Naive thymus-derived CD4-positive, alpha-beta T cell (primary cell): ENCODE data around the gene ANGPTL7. TPM values are rescaled to one million over a fixed set of nuclear protein-coding genes. Genes with fewer than 3 reads are reported as not detected.

Experiments used
- ATAC-seq: fragments of 150-1000 bp; cut with Tn5 transposase; 2 replicates; pipeline ENCODE4 v1.10.0; 2021; ENCODE audit warnings: mild to moderate bottlenecking, moderate library complexity
- CTCF ChIA-PET: fragments of 350-600 bp; sonication (Branson Sonifier 250); formaldehyde crosslinking; loops from one replicate; lab custom pipeline; 2021; ENCODE audit warnings: antibody characterized with exemption; lab: Charles Lee
- POLR2A ChIA-PET: fragments of 350-600 bp; sonication (Branson Sonifier 250); formaldehyde crosslinking; loops from one replicate; lab custom pipeline; 2021; ENCODE audit warnings: antibody characterized with exemption, inconsistent platforms; lab: Charles Lee
- DNase-seq, 9 donors: peaks; one replicate each; pipeline versions ENCODE4 v3.0.0 to v3.0.0-alpha.2; 2020 to 2022; ENCODE audit warnings: mixed read lengths in 1 of 9
- H3K27ac ChIP-seq: one replicate; pipeline ENCODE4 v1.7.0; 2013; ENCODE audit warnings: mild to moderate bottlenecking, low read depth, low read length, moderate library complexity
- H3K27me3 ChIP-seq, 2 donors: one replicate each; pipeline ENCODE4 v1.7.0; 2013; ENCODE audit warnings: low read length in 2 of 2, mild to moderate bottlenecking in 2 of 2, moderate library complexity in 2 of 2; ENCODE audit not compliant: control insufficient read depth in 2 of 2, insufficient read depth in 2 of 2
- H3K36me3 ChIP-seq, 3 experiments: 1 replicate in 2 of 3; 2 replicates in 1 of 3; pipeline ENCODE4 v1.7.0; 2013; ENCODE audit warnings: low read length in 3 of 3, mild to moderate bottlenecking in 3 of 3, moderate library complexity in 1 of 3; ENCODE audit not compliant: insufficient read depth in 3 of 3, control insufficient read depth in 2 of 3
- H3K4me1 ChIP-seq, 2 donors: one replicate each; pipeline ENCODE4 v1.7.0; 2013; ENCODE audit warnings: low read length in 2 of 2, mild to moderate bottlenecking in 2 of 2, moderate library complexity in 1 of 2; ENCODE audit not compliant: control insufficient read depth in 2 of 2, insufficient read depth in 2 of 2
- H3K4me3 ChIP-seq: 2 replicates; pipeline ENCODE4 v1.7.0; 2013; ENCODE audit warnings: mild to moderate bottlenecking, low read length
- H3K9me3 ChIP-seq, 3 experiments: 1 replicate in 2 of 3; 2 replicates in 1 of 3; pipeline ENCODE4 v1.7.0; 2013; ENCODE audit warnings: low read length in 3 of 3; ENCODE audit not compliant: control insufficient read depth in 2 of 3
- H3K27ac Mint-ChIP-seq, 9 donors: one replicate each; pipeline ENCODE4 v1.8.0; 2020 to 2022; ENCODE audit warnings: mixed read lengths in 9 of 9, mild to moderate bottlenecking in 8 of 9, moderate library complexity in 5 of 9, inconsistent platforms in 2 of 9
- H3K27me3 Mint-ChIP-seq, 5 donors: one replicate each; pipeline ENCODE4 v1.8.0; 2021 to 2022; ENCODE audit warnings: mixed read lengths in 5 of 5, mild to moderate bottlenecking in 1 of 5
- H3K36me3 Mint-ChIP-seq, 5 donors: one replicate each; pipeline ENCODE4 v1.8.0; 2020 to 2022; ENCODE audit warnings: mixed read lengths in 5 of 5, mild to moderate bottlenecking in 3 of 5, inconsistent platforms in 1 of 5
- H3K4me1 Mint-ChIP-seq, 7 donors: one replicate each; pipeline ENCODE4 v1.8.0; 2020 to 2022; ENCODE audit warnings: mixed read lengths in 7 of 7, mild to moderate bottlenecking in 3 of 7, inconsistent platforms in 1 of 7
- H3K4me3 Mint-ChIP-seq, 10 donors: one replicate each; pipeline ENCODE4 v1.8.0; 2020 to 2022; ENCODE audit warnings: mild to moderate bottlenecking in 10 of 10, mixed read lengths in 10 of 10, moderate library complexity in 6 of 10, inconsistent platforms in 2 of 10
- H3K9me3 Mint-ChIP-seq, 11 donors: one replicate each; pipeline ENCODE4 v1.8.0; 2020 to 2022; ENCODE audit warnings: mixed read lengths in 11 of 11, mild to moderate bottlenecking in 4 of 11, inconsistent platforms in 1 of 11, moderate library complexity in 1 of 11
- intact Hi-C, 2 donors: fragments of 100-400 bp; cut with micrococcal nuclease; formaldehyde crosslinking; loops; one replicate each; pipeline ENCODE4 v1.15.1; 2023
- polyA plus RNA-seq, 2 donors: library from polyadenylated mRNA; unstranded; fragments of 300-500 nt; fragmentation: Illumina TruSeq; gene quantifications; one replicate each; pipeline ENCODE4 v1.2.3, GENCODE V29; 2021
- total RNA-seq, 6 experiments: library from RNA in 5 of 6; stranded (reverse) in 5 of 6; gene quantifications; 1 replicate in 5 of 6; 2 replicates in 1 of 6; pipeline ENCODE4 v1.2.3 and lab custom pipeline; 2021 to 2026

ANGPTL7 gene
- total and polyA plus RNA-seq, 7 experiments from 2014 or later, result not detected

DNA sequence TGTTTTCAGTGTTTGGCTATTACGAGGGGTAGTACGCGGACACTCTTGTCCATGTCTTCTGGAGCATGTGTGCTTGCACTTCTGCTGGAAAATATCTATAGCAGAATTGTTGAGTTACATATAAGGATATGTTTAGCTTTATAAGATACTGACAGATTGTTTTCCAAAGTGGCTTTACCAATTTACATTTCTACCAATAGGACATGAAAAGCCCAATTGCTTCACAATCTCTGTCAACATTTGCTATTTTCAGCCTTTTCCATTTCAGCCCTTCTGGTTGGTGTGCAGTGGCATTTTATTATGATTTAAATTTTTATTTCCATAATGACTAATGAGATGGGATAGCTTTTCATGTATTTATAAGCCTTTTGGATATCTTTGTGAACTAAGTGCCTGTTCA is 6.3 kb upstream of the ANGPTL7 start:
- no peaks in the 10 kb centered on the region for H3K9me3 Mint-ChIP-seq
- Histone ChIP-seq H3K4me3 (no peak overlapping the region), H3K36me3 (peaks cover 5 to 68% (median 7%) of the 10 kb centered on the region in 3 experiments), H3K4me1 (no peaks in the 10 kb centered on the region), H3K27me3 (no peaks in the 10 kb centered on the region), H3K9me3 (no peaks in the 10 kb centered on the region), H3K27ac (no peak overlapping the region)
- ATAC-seq (no peak), DNase-seq (no peak)
- H3K27me3 Mint-ChIP-seq, result no peaks in the 10 kb centered on the region
- peaks cover 4 to 40% (median 9%) of the 10 kb centered on the region in 5 donors for H3K36me3 Mint-ChIP-seq
- ChIA-PET CTCF (interaction anchor here (0.6 kb wide), 1 partner anchor 461 kb away, joined by 4 read pairs; no protein-coding TSS in a partner anchor), POLR2A (no interaction called here)
- peaks cover 0 to 3% (median 0%) of the 10 kb centered on the region in 7 donors for H3K4me1 Mint-ChIP-seq
- H3K4me3 Mint-ChIP-seq, result no peak overlapping the region
- intact Hi-C loops, result no loop called here
- H3K27ac Mint-ChIP-seq, result no peak overlapping the region

DNA sequence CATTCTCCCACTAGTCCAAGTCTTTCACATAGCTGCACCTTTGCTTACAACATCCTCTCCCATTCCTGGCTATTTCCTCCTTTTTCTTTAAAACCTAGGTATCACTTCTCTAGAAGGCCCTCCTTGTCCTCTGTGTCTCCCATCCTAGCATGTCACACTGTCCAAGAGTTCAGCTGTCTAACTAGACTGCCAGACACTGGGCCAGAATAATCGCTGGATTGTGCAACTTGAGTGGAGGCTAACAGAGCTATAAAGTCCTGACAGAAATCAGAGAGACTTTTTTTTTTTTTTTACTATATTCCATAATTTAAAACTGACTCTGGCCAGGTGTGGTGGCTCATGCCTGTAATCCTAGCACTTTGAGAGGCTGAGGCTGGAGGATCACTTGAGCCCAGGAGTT is 4.2 kb upstream of the ANGPTL7 start:
- peaks cover 0 to 72% (median 0%) of the 10 kb centered on the region in 3 experiments for H3K36me3 ChIP-seq
- no peak overlapping the region for H3K27ac Mint-ChIP-seq
- CTCF ChIA-PET, result interaction anchor here (0.7 kb wide), 1 partner anchor 155 kb away, joined by 3 read pairs; no protein-coding TSS in a partner anchor

GRCh38 chr1:11187000-11187399 is 2.2 kb upstream of the ANGPTL7 start:
- no peak overlapping the region for H3K4me3 ChIP-seq
- peaks cover 0 to 3% (median 0%) of the 10 kb centered on the region in 7 donors for H3K4me1 Mint-ChIP-seq
- no peaks in the 10 kb centered on the region for H3K27me3 ChIP-seq
- no peak overlapping the region for H3K4me3 Mint-ChIP-seq
- no peaks in the 10 kb centered on the region for H3K4me1 ChIP-seq
- peaks cover 4 to 45% (median 16%) of the 10 kb centered on the region in 5 donors for H3K36me3 Mint-ChIP-seq
- no peak for ATAC-seq
- H3K27me3 Mint-ChIP-seq, result no peaks in the 10 kb centered on the region
- H3K9me3 ChIP-seq, result no peaks in the 10 kb centered on the region
- no peaks in the 10 kb centered on the region for H3K9me3 Mint-ChIP-seq
- intact Hi-C loops, result no loop called here
- peaks cover 0 to 76% (median 5%) of the 10 kb centered on the region in 3 experiments for H3K36me3 ChIP-seq
- no peak overlapping the region for H3K27ac ChIP-seq
- H3K27ac Mint-ChIP-seq, result peak overlapping the region in 1 of 9 donors; percentile 57
- POLR2A ChIA-PET, result interaction anchor here (0.6 kb wide), 1 partner anchor 156 kb away, joined by 3 read pairs; no protein-coding TSS in a partner anchor
- CTCF ChIA-PET, result interaction anchor here (1.0 to 1.7 kb wide), 2 partner anchors 149 to 456 kb away, joined by 4 to 7 read pairs; no protein-coding TSS in a partner anchor
- DNase-seq, result no peak

More for the DNA sequence above, 4.2 kb upstream of the ANGPTL7 start:
- no peaks in the 10 kb centered on the region for H3K27me3 Mint-ChIP-seq
- Histone ChIP-seq H3K27me3 (no peaks in the 10 kb centered on the region), H3K27ac (no peak overlapping the region), H3K4me1 (no peaks in the 10 kb centered on the region), H3K4me3 (no peak overlapping the region), H3K9me3 (no peaks in the 10 kb centered on the region)
- ATAC-seq, result no peak
- H3K4me1 Mint-ChIP-seq, result peaks cover 0 to 4% (median 0%) of the 10 kb centered on the region in 7 donors
- POLR2A ChIA-PET, result no interaction called here
- H3K9me3 Mint-ChIP-seq, result no peaks in the 10 kb centered on the region
- intact Hi-C loops, result no loop called here
- DNase-seq, result no peak
- H3K36me3 Mint-ChIP-seq, result peaks cover 4 to 45% (median 9%) of the 10 kb centered on the region in 5 donors
- H3K4me3 Mint-ChIP-seq, result no peak overlapping the region

DNA sequence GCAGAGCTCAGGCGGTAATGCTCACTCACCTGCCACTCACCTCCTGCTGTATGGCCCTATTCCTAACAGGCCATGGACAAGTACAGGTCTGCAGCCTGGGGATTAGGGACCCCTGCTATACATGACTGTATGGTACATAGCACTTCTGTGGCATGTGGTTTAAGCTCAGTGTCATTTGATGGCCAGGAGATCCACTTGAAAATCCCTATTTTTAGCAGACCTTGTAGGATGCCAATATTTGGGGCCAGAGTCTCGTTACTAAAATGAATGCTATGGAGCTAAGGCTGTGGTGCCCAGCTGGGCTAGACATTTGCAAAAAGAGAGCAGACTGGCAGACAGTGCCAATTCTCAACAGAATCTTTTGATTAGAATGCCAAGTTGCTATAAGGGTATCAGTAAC is 1.7 kb upstream of the ANGPTL7 start:
- H3K36me3 ChIP-seq, result peaks cover 0 to 76% (median 5%) of the 10 kb centered on the region in 3 experiments
- H3K27ac ChIP-seq, result no peak overlapping the region
- H3K4me3 ChIP-seq, result no peak overlapping the region
- Mint-ChIP-seq H3K9me3 (no peaks in the 10 kb centered on the region), H3K4me3 (no peak overlapping the region), H3K27me3 (no peaks in the 10 kb centered on the region), H3K36me3 (peaks cover 4 to 43% (median 18%) of the 10 kb centered on the region in 5 donors), H3K4me1 (peaks cover 0 to 3% (median 0%) of the 10 kb centered on the region in 7 donors), H3K27ac (no peak overlapping the region)
- ChIA-PET POLR2A (interaction anchor here (0.6 kb wide), 1 partner anchor 157 kb away, joined by 3 read pairs; no protein-coding TSS in a partner anchor), CTCF (interaction anchor here (1.7 kb wide), 1 partner anchor 150 kb away, joined by 7 read pairs; no protein-coding TSS in a partner anchor)
- intact Hi-C loops, result no loop called here
- ATAC-seq, result no peak
- H3K4me1 ChIP-seq, result no peaks in the 10 kb centered on the region
- H3K27me3 ChIP-seq, result no peaks in the 10 kb centered on the region
- no peaks in the 10 kb centered on the region for H3K9me3 ChIP-seq
- DNase-seq, result no peak

GRCh38 chr1:11187931-11188330 is 1.2 kb upstream of the ANGPTL7 start:
- Histone ChIP-seq H3K27ac (no peak overlapping the region), H3K9me3 (no peaks in the 10 kb centered on the region), H3K36me3 (peaks cover 2 to 75% (median 5%) of the 10 kb centered on the region in 3 experiments), H3K27me3 (no peaks in the 10 kb centered on the region), H3K4me1 (no peaks in the 10 kb centered on the region), H3K4me3 (no peak overlapping the region)
- CTCF ChIA-PET, result no interaction called here
- H3K36me3 Mint-ChIP-seq, result peaks cover 4 to 46% (median 22%) of the 10 kb centered on the region in 5 donors
- peak overlapping the region in 2 of 9 donors; percentile 28 to 74 for H3K27ac Mint-ChIP-seq
- no peak overlapping the region for H3K4me3 Mint-ChIP-seq
- no peak for ATAC-seq
- no peaks in the 10 kb centered on the region for H3K9me3 Mint-ChIP-seq
- no peaks in the 10 kb centered on the region for H3K27me3 Mint-ChIP-seq
- peaks cover 0 to 3% (median 0%) of the 10 kb centered on the region in 7 donors for H3K4me1 Mint-ChIP-seq
- DNase-seq, result no peak
- POLR2A ChIA-PET, result no interaction called here
- intact Hi-C loops, result no loop called here

- peaks cover 4 to 75% (median 9%) of the 10 kb centered on the region in 3 experiments for H3K36me3 ChIP-seq
Observed at GRCh38 chr1:11188381-11188780, 774 bp upstream of the ANGPTL7 start.

More at GRCh38 chr1:11188381-11188780, 774 bp upstream of the ANGPTL7 start:
- Mint-ChIP-seq H3K4me1 (peaks cover 0 to 3% (median 0%) of the 10 kb centered on the region in 7 donors), H3K27ac (peak overlapping the region in 1 of 9 donors; percentile 28), H3K36me3 (peaks cover 4 to 46% (median 22%) of the 10 kb centered on the region in 5 donors), H3K4me3 (no peak overlapping the region), H3K27me3 (no peaks in the 10 kb centered on the region), H3K9me3 (no peaks in the 10 kb centered on the region)
- no peaks in the 10 kb centered on the region for H3K4me1 ChIP-seq
- no peaks in the 10 kb centered on the region for H3K27me3 ChIP-seq
- ChIA-PET CTCF (no interaction called here), POLR2A (no interaction called here)
- H3K4me3 ChIP-seq, result no peak overlapping the region
- no peak for ATAC-seq
- no peaks in the 10 kb centered on the region for H3K9me3 ChIP-seq
- H3K27ac ChIP-seq, result no peak overlapping the region
- DNase-seq, result no peak
- intact Hi-C loops, result no loop called here
